HG03575 (cell line): Measurements from ENCODE around the gene SPOCD1.

ENCODE experiments used
- ATAC-seq: cut with Tn5 transposase; IDR thresholded peaks from one replicate; pipeline ENCODE4 v1.9.1; 2021; ENCODE audit not compliant: unreplicated experiment, insufficient number of reproducible peaks, low FRiP score; ENCODE audit errors: extremely low read depth

The SPOCD1 gene

DNA sequence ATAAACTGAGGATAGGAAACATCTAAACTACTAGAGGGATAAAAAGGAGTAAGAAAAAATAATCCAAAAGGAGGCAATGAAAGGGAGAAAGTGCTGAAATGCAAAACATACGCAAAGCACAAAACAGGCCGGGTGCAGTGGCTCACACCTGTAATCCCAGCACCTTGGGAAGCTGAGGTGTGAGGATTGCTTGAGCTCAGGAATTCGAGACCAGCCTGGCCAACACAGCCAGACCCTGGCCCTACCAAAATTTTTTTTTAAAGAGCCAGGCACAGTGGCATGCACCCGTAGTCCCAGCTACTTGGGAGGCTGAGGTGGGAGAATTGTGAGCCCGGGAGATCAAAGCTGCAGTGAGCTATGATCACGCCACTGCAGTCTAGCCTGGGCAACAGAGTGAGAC, 10.5 kb downstream of the SPOCD1 start:
- ATAC-seq = no peak

DNA sequence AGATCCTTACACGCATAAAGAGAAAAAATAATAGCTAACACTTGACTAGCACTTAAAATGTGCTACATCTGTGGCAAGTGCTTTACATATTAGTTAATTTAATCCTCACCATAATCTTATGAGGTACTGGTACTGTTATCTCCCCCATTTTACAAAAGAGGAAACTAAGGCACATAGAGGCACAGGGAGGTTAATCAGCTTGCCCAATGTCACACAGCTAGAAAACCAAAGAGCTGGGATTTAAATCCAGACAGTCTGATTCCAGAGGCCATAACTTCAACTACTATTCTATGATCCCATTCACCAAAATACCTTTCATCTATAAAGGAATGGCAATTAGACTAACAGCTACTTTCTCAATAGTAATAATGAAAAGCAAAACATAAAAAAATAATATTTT, 11.7 kb downstream of the SPOCD1 start:
- ATAC-seq = no peak

DNA sequence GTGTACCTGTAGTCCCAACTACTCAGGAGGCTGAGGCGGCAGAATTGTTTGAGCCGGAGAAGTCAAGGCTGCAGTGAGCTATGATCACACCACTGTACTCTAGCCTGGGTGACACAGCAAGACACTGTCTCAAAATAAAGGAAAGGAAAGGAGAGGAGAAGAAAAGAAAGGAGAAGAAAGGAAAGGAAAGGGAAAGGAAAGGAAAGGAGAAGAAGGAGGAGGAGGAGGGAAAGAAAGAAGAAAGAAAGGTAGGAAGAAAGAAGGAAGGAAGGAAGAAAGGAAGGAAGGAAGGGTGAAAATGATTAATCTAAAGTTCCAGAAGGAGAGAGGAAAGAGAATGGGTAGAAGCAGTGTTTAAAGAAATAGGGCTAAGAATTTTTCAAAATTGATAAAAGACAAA, 12.2 kb downstream of the SPOCD1 start:
- ATAC-seq = no peak

DNA sequence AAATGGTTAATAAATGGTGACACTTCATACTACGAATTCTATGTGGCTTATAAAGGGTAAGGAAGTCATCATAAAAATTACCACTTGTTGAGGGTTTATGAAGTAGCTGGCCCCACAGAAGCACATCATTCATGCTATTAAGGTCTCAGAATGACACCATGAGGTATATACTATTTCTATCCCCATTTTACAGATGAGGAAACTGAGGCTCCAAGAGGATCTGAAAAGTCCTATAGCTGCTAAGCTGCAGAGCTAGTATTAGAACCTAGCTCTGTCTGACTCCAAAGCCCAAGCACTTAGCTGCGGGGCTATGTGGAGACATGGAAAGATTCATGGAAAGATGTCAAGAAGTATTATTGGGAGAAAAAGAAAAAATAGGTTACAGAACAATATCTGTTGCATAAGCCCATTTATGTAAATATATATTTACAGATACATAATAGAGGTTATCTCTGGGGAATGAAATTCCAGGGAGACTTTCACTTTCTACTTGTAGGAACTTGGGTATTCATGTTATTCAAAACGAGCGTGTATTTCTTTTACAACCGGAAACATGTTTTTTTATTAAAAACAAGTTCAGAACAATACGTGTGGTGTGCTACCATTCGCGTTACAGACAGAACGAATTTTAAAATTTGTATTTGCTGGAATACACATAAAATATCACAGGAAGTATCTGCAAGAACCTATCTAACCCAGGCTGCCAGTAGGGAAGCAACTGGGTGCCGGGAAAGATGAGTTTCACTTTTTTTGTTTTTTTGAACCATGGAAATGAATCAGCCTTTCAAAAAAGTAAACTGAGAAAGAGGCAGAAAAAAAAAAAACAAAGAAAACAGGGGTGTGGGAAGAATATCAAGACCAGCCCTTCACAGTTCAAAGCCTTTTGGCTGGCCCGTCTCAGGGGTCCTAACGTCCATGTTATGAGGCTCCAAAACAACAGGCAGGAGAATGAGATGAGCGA, 13.4 kb downstream of the SPOCD1 start:
- ATAC-seq = no peak

DNA sequence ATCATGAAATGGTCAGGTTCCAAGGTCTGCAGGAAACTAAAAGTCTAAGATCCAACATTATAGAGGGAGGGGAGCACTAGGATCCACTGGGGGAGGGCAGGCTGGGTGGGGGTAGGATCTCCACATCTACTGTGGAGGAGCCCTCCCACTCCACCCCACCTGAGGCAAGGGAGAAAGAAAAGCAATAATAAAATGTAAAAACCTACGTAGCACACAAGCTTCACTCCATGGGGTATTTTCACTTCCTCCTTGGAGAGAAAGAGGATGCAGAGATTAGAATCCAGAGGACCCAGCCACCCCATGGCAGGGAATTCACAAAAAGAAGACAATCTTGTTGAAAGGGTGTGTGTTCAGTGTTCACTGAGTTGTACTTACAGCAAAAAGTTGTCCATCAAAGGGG, 14.4 kb downstream of the SPOCD1 start:
- no peak for ATAC-seq

DNA sequence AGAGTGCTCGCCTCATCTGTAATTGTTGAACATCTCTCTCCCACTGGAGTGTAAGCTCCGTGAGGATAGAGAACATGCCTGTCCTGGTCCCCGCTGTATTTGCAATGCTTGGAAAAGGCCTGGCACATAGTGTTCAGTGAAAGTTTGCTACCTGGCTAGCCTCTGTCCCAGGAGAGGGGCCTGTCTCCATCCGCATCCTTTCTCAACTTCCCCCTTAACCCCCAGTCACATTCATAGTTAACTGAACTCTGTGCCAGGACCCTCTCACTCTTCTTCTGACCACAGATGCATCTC, 15.2 kb downstream of the SPOCD1 start:
- ATAC-seq = no peak

DNA sequence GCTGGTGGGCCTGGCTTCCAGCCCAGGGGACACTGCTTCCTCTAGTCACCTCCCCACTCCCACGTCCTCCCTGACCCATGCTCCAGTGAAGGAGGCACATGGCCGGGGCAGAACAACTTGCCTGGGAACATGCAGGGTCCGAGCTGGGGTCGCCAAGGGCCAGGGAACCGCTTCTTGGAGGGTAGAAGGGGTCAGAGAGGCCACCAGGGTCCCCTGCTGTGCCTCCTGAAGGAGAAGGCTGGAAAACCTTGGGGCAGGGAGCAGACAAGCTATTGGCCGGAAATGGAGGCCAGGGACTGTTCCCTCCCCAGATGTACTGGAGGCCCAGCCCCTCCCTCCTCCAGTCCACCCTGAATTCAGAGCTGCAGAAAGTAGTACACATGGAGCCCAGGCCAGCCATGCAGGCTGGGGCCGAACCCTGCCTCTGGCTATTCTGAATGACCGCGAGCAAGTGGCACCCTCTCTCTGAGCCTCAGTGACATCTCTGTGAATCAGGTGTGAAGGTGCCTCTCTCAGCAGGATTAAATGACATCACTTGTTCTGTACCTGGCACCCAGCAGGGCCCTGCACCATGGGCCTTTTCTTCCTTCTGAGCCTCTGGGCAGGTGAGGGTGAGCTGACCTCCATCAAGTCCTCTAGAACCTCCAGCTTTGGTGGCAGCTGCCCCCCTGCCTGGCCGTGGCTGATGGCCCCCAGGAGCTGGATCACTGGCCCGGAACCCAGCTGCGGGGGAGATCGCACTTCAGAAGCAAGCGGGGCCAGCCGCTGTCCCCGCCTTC, 15.7 kb downstream of the SPOCD1 start:
- no peak for ATAC-seq

DNA sequence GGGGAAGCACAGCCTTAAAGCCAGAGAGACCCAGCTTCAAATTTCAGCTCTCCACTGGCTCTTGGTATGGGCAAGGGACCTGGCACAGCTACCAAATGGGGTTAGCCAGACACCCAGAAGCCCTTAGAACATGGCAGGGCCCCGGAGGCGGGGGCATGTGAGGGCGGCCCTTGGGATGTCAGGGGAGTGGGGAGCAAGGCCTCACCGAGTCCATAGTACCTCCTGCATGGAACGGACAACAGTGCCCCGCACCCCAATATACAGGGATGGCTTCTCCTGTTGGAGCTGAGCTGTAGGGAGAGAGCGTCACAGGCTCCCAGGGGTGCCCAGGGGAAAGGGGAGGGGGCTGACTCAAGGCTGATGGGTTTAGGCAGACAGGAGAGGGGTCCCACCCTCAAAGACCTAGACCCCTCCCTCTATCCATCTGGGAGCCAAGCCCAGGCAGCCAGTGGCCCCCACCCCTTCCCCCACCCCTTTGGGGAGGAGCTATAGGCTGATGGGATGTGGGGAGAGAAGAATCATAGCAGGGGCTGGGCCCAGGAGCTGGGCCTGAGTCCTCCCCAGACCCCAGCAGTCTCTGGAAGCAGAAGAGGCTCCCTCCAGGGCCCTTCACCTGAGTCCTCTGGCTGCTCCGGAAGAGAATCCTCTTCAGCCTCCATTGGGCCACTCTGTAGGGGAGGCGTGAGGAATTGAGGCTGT, 16.5 kb downstream of the SPOCD1 start:
- no peak for ATAC-seq

DNA sequence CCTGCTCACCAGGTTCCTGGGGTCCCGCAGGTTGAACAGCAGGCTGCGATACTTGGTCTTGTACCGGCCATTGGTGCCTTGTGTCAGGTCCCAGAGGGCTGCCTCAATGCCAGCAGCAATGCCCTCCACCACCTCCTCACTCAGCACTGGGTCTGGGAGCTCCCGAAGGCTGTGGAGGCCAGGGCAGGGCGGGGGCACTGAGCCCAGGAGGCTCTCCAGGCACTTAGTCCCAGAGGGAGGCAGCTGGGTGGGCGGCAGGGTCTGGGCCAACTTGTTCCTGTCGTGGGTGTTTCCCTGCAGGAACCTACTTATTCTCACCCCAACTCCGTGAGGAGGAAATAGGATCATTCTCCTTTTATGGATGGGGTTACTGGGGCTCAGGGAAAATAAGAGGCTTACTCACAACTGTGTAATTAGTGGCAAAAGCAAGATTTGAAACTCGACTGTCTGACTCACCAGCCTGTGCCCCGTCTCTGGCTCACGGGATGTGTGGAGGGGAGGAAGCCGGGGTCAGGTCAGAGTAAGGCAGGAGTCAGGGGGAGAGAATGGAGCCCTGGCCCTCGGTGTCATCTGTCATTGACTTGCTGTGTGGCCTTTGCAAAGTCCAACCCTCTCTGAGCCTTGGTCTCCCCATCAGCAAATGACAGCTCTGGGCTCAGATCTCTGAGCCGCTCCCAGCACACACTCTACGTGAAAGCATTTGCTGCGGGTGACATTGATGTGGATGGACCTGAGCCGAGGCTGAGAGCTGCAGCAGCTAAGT, 17.2 kb downstream of the SPOCD1 start:
- ATAC-seq = no peak

DNA sequence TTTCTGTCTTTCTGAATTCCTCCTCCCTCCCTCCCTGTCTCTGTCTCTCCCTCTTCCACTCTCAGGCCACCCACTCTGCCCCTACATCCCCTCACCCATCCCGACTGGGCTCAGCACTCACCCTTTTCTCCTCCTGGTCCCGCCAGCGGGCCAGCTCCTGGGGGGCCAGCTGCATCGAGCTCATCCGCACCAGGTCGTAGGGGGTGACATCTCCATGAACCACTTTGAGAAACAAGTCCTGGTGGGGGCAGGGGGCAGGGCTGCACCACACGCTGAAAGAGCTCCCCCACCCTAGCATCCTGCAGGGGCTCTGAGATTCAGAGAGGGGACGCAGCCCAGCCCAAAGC, 17.8 kb downstream of the SPOCD1 start:
- ATAC-seq = no peak

DNA sequence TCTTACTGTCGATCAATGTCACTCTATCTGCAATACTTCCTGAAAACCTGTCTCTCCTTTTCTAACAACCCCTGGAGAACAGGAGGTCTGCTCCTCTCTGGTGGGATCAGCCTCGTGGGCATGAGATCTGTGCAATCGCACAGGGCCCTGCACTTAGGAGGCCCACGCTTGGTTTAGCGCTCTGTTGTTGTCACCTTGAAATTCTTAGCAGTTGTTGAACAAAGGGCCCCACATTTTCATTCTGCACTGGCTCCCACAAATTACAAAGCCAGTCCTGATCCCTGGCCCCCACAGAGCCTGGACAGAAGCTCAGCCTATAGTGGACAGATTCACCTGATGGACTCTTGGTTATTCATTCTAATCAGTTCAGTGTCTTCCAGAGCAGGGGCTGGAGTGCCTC, 18.6 kb downstream of the SPOCD1 start:
- ATAC-seq = no peak

DNA sequence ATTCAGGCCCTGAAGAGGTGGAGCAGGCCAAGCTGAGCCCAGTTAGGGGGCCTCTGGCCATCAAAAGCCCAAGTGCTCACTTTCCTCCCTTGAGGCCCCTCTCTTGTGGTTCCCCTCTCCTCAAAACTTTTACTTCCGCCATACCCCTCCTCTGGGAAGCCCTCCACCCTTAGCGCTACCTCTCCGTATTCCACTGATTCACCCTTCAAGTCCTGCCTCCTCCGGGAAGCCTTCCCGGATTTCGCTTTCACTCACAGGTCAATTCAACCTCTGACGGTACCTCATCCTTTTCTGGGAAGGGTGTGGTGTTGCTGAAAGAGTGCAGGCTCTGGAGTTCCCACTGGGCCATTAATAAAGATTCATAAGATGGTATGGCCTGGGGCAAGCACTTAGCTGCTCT, 19.1 kb downstream of the SPOCD1 start:
- ATAC-seq = no peak

DNA sequence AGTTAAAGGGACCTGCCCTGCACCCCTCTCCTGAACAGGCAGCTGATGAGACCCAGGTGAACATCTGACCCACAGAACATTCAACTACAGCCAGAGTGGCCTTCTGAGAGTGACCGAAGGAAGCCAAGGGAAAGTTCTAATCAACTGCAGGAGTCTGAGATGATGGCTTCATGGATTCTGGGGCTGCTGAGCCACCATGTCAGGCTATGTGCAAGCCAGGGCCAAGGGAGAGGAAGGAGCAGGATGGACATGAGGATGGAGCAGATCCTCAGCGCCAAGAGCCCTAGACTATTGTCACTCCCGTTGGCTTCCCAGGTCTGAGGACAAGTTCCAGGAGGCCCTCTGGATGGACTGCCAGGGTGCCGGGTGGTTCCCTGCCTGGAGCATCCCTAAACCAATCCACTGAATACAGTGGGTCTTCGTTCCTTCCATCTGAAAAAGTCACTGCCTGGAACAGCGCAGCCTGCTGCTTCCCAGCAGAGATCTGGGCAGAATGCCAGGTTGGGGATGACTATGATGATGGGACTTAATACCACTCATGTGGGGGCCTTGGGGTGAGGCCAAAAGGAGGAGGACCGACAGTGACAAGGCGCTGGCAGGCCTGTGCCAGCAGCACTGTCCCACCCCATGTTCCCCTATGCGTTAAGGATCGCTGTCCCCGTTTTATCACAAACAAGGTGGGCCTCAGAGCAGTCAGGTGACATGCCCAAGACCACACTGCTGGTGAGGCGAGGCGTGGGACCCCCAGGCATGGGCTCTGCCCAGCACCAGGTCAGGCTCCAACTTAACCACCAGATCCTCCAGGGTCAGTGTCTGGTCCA, 19.8 kb downstream of the SPOCD1 start:
- no peak for ATAC-seq

DNA sequence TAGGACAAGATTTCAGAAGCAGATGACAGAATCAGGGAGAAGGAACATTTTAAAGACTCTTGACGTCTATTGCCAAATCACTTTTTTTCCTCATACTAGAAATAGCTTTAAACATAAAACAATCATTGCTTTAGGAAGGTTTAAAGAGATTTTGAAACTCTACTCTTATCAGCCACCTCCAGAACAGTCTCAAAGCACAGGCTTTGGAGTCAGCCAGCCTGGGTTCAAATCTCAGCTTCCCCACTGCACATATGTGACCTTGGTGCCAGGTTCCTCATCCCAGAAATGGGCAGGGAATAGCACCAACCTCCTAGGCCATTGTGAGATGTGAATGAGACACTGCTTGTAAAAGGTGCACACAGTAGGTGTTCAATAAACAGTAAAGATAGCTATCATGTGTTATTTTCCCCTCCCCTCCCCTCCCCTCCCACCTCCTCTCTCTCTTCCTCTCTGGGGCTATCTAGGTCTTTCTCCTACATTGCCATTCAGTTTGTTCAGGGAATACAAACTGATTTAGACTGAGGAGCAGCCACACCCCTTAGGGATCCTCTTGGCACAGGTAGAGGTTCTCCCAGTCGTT, 20.6 kb downstream of the SPOCD1 start:
- no peak for ATAC-seq

DNA sequence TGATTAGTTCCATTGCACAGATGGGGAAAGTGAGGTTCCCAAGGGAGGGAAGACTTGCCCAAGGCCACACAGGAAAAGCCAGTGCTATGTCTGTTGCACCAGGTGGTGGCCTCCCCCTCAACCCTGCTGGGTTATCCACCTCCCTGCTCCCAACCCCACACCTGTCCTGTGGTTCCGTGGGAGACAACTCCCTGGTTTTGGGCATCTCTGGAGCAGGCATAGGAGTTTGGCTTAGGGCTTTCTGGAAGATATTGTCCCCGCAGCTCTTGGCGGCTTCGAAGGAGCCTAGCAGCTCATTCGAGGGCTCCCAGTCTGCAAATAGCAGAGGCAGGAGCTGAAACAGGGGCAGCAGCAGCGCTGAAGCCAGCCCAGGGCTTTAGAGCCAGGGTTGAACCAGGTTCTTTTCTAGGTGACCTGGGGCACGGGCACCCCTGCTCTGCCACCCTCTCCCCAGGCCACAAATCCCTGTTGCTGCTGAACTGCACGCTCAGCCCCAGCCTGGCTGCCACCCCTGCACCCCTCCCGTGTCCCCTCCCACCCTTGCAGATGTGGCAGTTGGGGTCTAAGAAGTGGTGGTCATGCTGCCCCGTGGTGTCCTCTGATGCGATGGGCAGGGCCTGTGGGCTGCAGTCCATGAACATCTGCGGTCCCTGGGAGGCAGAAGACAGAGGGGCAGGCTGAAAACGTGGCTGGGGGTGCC, 22.1 kb downstream of the SPOCD1 start:
- no peak for ATAC-seq

DNA sequence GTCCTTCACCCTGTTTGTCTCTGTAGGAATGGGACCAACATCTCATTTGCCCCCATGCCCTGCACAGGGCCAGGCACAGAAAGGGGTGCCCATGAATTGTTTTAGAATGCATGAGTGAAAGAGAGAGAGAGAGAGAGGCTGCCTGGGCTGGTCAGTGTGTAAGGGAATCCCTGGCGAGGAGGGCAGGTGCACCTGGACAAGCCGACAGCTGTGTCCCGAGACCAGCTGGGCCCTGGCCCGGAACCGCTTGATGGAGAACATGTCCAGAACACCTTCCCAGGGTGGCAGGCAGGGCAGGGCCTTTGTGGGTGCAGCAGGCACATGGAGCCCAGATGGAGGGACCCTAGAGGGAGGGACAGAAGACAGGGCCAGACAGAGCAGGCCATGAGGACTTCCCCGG, 22.7 kb downstream of the SPOCD1 start:
- ATAC-seq = no peak

DNA sequence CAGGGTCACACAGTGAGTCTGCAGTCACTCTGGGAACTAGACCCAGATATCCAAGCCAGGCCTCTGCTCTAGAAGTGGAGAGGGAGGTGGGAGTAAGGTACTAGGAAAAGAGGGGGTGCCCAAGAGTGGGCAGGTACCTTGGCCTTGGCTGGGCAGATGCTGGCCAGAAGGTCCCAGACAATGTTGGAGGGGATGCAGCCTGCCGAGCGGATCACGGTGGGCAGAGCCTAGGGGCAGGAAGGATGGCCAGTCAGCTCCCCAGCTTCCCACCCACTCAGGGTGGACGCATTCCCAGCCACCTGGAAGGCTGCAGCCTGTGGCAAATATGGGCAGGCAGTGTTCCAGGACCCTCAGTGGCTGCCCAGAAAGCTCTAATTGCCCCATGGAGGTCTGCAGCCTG, 23.3 kb downstream of the SPOCD1 start:
- ATAC-seq = no peak

DNA sequence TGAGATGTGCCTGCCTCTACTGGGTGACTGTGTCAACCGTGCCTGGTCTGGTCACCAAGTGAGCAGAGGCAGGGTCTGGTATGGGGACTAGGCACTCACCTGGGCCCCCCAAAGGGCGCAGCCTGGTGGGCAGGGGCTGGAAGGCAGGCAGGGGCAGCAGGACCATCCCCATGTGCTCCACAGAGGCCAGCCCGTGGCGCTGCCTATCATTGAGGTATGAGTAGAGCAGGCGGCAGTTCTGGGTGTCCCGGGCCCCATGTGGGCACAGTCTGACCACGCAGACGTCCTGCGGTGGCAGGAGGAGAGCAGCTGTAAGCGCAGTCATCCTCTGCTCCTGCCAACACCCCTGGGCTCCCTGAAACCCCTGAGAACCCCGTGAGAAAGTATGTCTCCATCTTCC, 23.7 kb downstream of the SPOCD1 start:
- ATAC-seq = no peak
